ENCODE results near the gene PPP2R5A.
"Not testable (repeated sequence)": the region's sequence is repeated elsewhere in the genome, so short reads cannot be mapped to it uniquely, and the experiment has no call there.

PPP2R5A gene

GRCh38 chr1:212364985-212365384 lies 79.8 kb downstream of the PPP2R5A start:
- DNase-seq, result no peak

- DNase-seq, result no peak
Measured at GRCh38 chr1:212366901-212367300, 81.7 kb downstream of the PPP2R5A start.

GRCh38 chr1:212367474-212368072 lies 82.4 kb downstream of the PPP2R5A start:
- no peak for DNase-seq

GRCh38 chr1:212368073-212368484 lies 82.9 kb downstream of the PPP2R5A start:
- peak; percentile 89 for DNase-seq

GRCh38 chr1:212375986-212376385 lies 90.8 kb downstream of the PPP2R5A start:
- no peak for DNase-seq

GRCh38 chr1:212377644-212378043 lies 92.4 kb downstream of the PPP2R5A start:
- DNase-seq, result no peak

- no peak for DNase-seq
Measured at GRCh38 chr1:212379366-212379765, 94.2 kb downstream of the PPP2R5A start.

GRCh38 chr1:212381397-212382035 lies 96.3 kb downstream of the PPP2R5A start:
- DNase-seq, result no peak

GRCh38 chr1:212386029-212386428 lies 100.8 kb downstream of the PPP2R5A start:
- DNase-seq, result no peak

- DNase-seq, result no peak
Measured at GRCh38 chr1:212388985-212389716, 103.9 kb downstream of the PPP2R5A start.

GRCh38 chr1:212395678-212396437 lies 110.6 kb downstream of the PPP2R5A start:
- not testable (repeated sequence) for DNase-seq

- peak; percentile 12 for DNase-seq
Measured at GRCh38 chr1:212396638-212397037, 111.4 kb downstream of the PPP2R5A start.

- DNase-seq, result no peak
Measured at GRCh38 chr1:212397171-212397570, 112.0 kb downstream of the PPP2R5A start.

- DNase-seq, result peak; percentile 35
Measured at GRCh38 chr1:212401042-212401441, 115.8 kb downstream of the PPP2R5A start.

- DNase-seq, result no peak
Measured at GRCh38 chr1:212401838-212402582, 116.8 kb downstream of the PPP2R5A start.

- no peak for DNase-seq
Measured at GRCh38 chr1:212402666-212403321, 117.6 kb downstream of the PPP2R5A start.

- DNase-seq, result no peak
Measured at GRCh38 chr1:212410231-212410820, 125.1 kb downstream of the PPP2R5A start.
